Duodenal mucosa (tissue), 2 donors: ENCODE measurements around the gene PTPRE.

ENCODE experiments used
- H3K27ac ChIP-seq: one replicate; pipeline ENCODE4 v1.7.0; 2013; ENCODE audit warnings: low read depth, low read length
- H3K27me3 ChIP-seq, 2 donors: one replicate each; pipeline ENCODE4 v1.7.0; 2013; ENCODE audit warnings: low read length in 2 of 2, control low read depth in 1 of 2; ENCODE audit not compliant: insufficient read depth in 2 of 2, control insufficient read depth in 1 of 2
- H3K36me3 ChIP-seq, 2 donors: one replicate each; pipeline ENCODE4 v1.7.0; 2013; ENCODE audit warnings: low read length in 2 of 2, control low read depth in 1 of 2; ENCODE audit not compliant: insufficient read depth in 2 of 2, control insufficient read depth in 1 of 2
- H3K4me1 ChIP-seq, 2 donors: one replicate each; pipeline ENCODE4 v1.7.0; 2013; ENCODE audit warnings: low read length in 2 of 2, control low read depth in 1 of 2; ENCODE audit not compliant: insufficient read depth in 2 of 2, control insufficient read depth in 1 of 2
- H3K4me3 ChIP-seq, 2 donors: one replicate each; pipeline ENCODE4 v1.7.0; 2013; ENCODE audit warnings: low read length in 2 of 2, low read depth in 1 of 2
- H3K9ac ChIP-seq, 2 donors: one replicate each; pipeline ENCODE4 v1.7.0; 2013; ENCODE audit warnings: low read length in 2 of 2, low read depth in 1 of 2
- H3K9me3 ChIP-seq, 2 donors: one replicate each; pipeline ENCODE4 v1.7.0; 2013; ENCODE audit warnings: low read length in 2 of 2, control low read depth in 1 of 2; ENCODE audit not compliant: control insufficient read depth in 1 of 2

Gene PTPRE

GRCh38 chr10:128096486-128097199, 189.7 kb downstream of the PTPRE start:
- Histone ChIP-seq H3K4me1 (no peaks in the 10 kb centered on the region), H3K4me3 (no peak overlapping the region), H3K36me3 (peaks cover 0 to 24% of the 10 kb centered on the region in 2 donors), H3K27me3 (no peaks in the 10 kb centered on the region), H3K9me3 (no peaks in the 10 kb centered on the region), H3K27ac (no peak overlapping the region), H3K9ac (no peak overlapping the region)

GRCh38 chr10:128097783-128098182, 190.9 kb downstream of the PTPRE start:
- Histone ChIP-seq H3K4me3 (no peak overlapping the region), H3K9ac (no peak overlapping the region), H3K9me3 (no peaks in the 10 kb centered on the region), H3K27ac (no peak overlapping the region), H3K36me3 (peaks cover 0 to 29% of the 10 kb centered on the region in 2 donors), H3K27me3 (no peaks in the 10 kb centered on the region), H3K4me1 (no peaks in the 10 kb centered on the region)

GRCh38 chr10:128098631-128099030, 191.7 kb downstream of the PTPRE start:
- H3K9ac ChIP-seq, result no peak overlapping the region
- H3K27me3 ChIP-seq, result no peaks in the 10 kb centered on the region
- no peak overlapping the region for H3K27ac ChIP-seq
- no peaks in the 10 kb centered on the region for H3K4me1 ChIP-seq
- peaks cover 0 to 35% of the 10 kb centered on the region in 2 donors for H3K36me3 ChIP-seq
- no peak overlapping the region for H3K4me3 ChIP-seq
- H3K9me3 ChIP-seq, result no peaks in the 10 kb centered on the region

- peaks cover 0 to 46% of the 10 kb centered on the region in 2 donors for H3K36me3 ChIP-seq
- H3K4me1 ChIP-seq, result no peaks in the 10 kb centered on the region
- H3K9ac ChIP-seq, result no peak overlapping the region
- no peaks in the 10 kb centered on the region for H3K9me3 ChIP-seq
- no peak overlapping the region for H3K4me3 ChIP-seq
- no peaks in the 10 kb centered on the region for H3K27me3 ChIP-seq
- H3K27ac ChIP-seq, result no peak overlapping the region
Observed at GRCh38 chr10:128099901-128100300, 193.0 kb downstream of the PTPRE start.

GRCh38 chr10:128101901-128102300, 195.0 kb downstream of the PTPRE start:
- Histone ChIP-seq H3K4me1 (no peaks in the 10 kb centered on the region), H3K9ac (no peak overlapping the region), H3K27ac (no peak overlapping the region), H3K27me3 (no peaks in the 10 kb centered on the region), H3K9me3 (no peaks in the 10 kb centered on the region), H3K4me3 (no peak overlapping the region), H3K36me3 (peaks cover 4 to 65% of the 10 kb centered on the region in 2 donors)

GRCh38 chr10:128102480-128103228, 195.8 kb downstream of the PTPRE start:
- H3K9ac ChIP-seq, result no peak overlapping the region
- H3K36me3 ChIP-seq, result peaks cover 4 to 69% of the 10 kb centered on the region in 2 donors

GRCh38 chr10:128103229-128103714, 196.4 kb downstream of the PTPRE start:
- no peaks in the 10 kb centered on the region for H3K4me1 ChIP-seq
- H3K9ac ChIP-seq, result no peak overlapping the region
- H3K4me3 ChIP-seq, result no peak overlapping the region
- peaks cover 4 to 71% of the 10 kb centered on the region in 2 donors for H3K36me3 ChIP-seq
- H3K27me3 ChIP-seq, result no peaks in the 10 kb centered on the region
- no peak overlapping the region for H3K27ac ChIP-seq
- no peaks in the 10 kb centered on the region for H3K9me3 ChIP-seq

More at GRCh38 chr10:128102480-128103228, 195.8 kb downstream of the PTPRE start:
- no peak overlapping the region for H3K27ac ChIP-seq
- H3K9me3 ChIP-seq, result no peaks in the 10 kb centered on the region
- no peaks in the 10 kb centered on the region for H3K27me3 ChIP-seq
- no peak overlapping the region for H3K4me3 ChIP-seq
- no peaks in the 10 kb centered on the region for H3K4me1 ChIP-seq

- Histone ChIP-seq H3K9ac (no peak overlapping the region), H3K27me3 (no peaks in the 10 kb centered on the region), H3K36me3 (peaks cover 9 to 67% of the 10 kb centered on the region in 2 donors), H3K27ac (no peak overlapping the region), H3K9me3 (no peaks in the 10 kb centered on the region), H3K4me3 (no peak overlapping the region), H3K4me1 (no peaks in the 10 kb centered on the region)
Observed at GRCh38 chr10:128105383-128105782, 198.5 kb downstream of the PTPRE start.

- peaks cover 17 to 62% of the 10 kb centered on the region in 2 donors for H3K36me3 ChIP-seq
Observed at GRCh38 chr10:128109707-128110106, 202.8 kb downstream of the PTPRE start.

GRCh38 chr10:128110339-128110738, 203.4 kb downstream of the PTPRE start:
- Histone ChIP-seq H3K27me3 (no peaks in the 10 kb centered on the region), H3K9ac (no peak overlapping the region), H3K36me3 (peaks cover 17 to 62% of the 10 kb centered on the region in 2 donors), H3K4me3 (no peak overlapping the region), H3K4me1 (no peaks in the 10 kb centered on the region), H3K27ac (no peak overlapping the region), H3K9me3 (no peaks in the 10 kb centered on the region)

More at GRCh38 chr10:128109707-128110106, 202.8 kb downstream of the PTPRE start:
- Histone ChIP-seq H3K27ac (no peak overlapping the region), H3K9me3 (no peaks in the 10 kb centered on the region), H3K4me3 (no peak overlapping the region), H3K27me3 (no peaks in the 10 kb centered on the region), H3K4me1 (no peaks in the 10 kb centered on the region), H3K9ac (no peak overlapping the region)
